GM19372 (cell line): Measurements from ENCODE around the gene ADAMTSL2.

ENCODE experiments used
- ATAC-seq: cut with Tn5 transposase; IDR thresholded peaks from one replicate; pipeline ENCODE4 v1.9.1; 2021; ENCODE audit warnings: mild to moderate bottlenecking, low read depth, moderate library complexity; ENCODE audit not compliant: unreplicated experiment

The ADAMTSL2 gene

GRCh38 chr9:133571391-133571890 is 36.9 kb downstream of the ADAMTSL2 start:
- no peak for ATAC-seq

- no peak for ATAC-seq
These were observed 37.5 kb downstream of the ADAMTSL2 start for GRCh38 chr9:133571896-133572595.

- no peak for ATAC-seq
These were observed 38.4 kb downstream of the ADAMTSL2 start for GRCh38 chr9:133572821-133573361.

- no peak for ATAC-seq
These were observed 39.4 kb downstream of the ADAMTSL2 start for GRCh38 chr9:133573791-133574515.

GRCh38 chr9:133574771-133575170 is 40.3 kb downstream of the ADAMTSL2 start:
- ATAC-seq, result no peak

GRCh38 chr9:133575186-133576030 is 40.9 kb downstream of the ADAMTSL2 start:
- no peak for ATAC-seq

- no peak for ATAC-seq
These were observed 41.7 kb downstream of the ADAMTSL2 start for GRCh38 chr9:133576031-133576874.

- ATAC-seq, result no peak
These were observed 42.6 kb downstream of the ADAMTSL2 start for GRCh38 chr9:133576875-133577736.

GRCh38 chr9:133577737-133578112 is 43.2 kb downstream of the ADAMTSL2 start:
- ATAC-seq, result no peak

GRCh38 chr9:133578524-133579441 is 44.3 kb downstream of the ADAMTSL2 start:
- no peak for ATAC-seq

GRCh38 chr9:133579601-133580418 is 45.3 kb downstream of the ADAMTSL2 start:
- no peak for ATAC-seq

GRCh38 chr9:133580419-133580738 is 45.9 kb downstream of the ADAMTSL2 start:
- no peak for ATAC-seq

GRCh38 chr9:133581011-133581410 is 46.5 kb downstream of the ADAMTSL2 start:
- ATAC-seq, result no peak

- no peak for ATAC-seq
These were observed 47.2 kb downstream of the ADAMTSL2 start for GRCh38 chr9:133581513-133582343.

- ATAC-seq, result no peak
These were observed 48.1 kb downstream of the ADAMTSL2 start for GRCh38 chr9:133582501-133583045.

- ATAC-seq, result no peak
These were observed 48.6 kb downstream of the ADAMTSL2 start for GRCh38 chr9:133583111-133583510.
